SK-N-SH (cell line): Measurements from ENCODE around the gene RNF167.
"Not testable (repeated sequence)": the region's sequence is repeated elsewhere in the genome, so short reads cannot be mapped to it uniquely, and the experiment has no call there.

Experiments used
- CTCF ChIP-seq: fragments of 200-600 bp; sonication (generic); IDR thresholded peaks from 2 replicates; pipeline ENCODE4 v1.6.1; 2017; ENCODE audit warnings: antibody characterized with exemption, mild to moderate bottlenecking, moderate library complexity
- EP300 ChIP-seq, 2 experiments: IDR thresholded peaks; 2 replicates each; pipeline versions ENCODE4 v1.4.0 to v1.6.1; 2012; ENCODE audit warnings: borderline replicate concordance in 1 of 2, low read depth in 1 of 2, low read length in 1 of 2
- FOSL2 ChIP-seq: IDR thresholded peaks from 2 replicates; pipeline ENCODE4 v1.4.0; 2012; ENCODE audit warnings: low read depth, mild to moderate bottlenecking, moderate library complexity, borderline replicate concordance
- FOXM1 ChIP-seq: IDR thresholded peaks from 2 replicates; pipeline ENCODE4 v1.4.0; 2012; ENCODE audit warnings: low read depth, mild to moderate bottlenecking
- GABPA ChIP-seq: IDR thresholded peaks from 2 replicates; pipeline ENCODE4 v1.4.0; 2012; ENCODE audit warnings: low read depth, mild to moderate bottlenecking
- MAX ChIP-seq: IDR thresholded peaks from 2 replicates; pipeline ENCODE4 v1.4.0; 2012; ENCODE audit warnings: low read depth
- POLR2AphosphoS5 ChIP-seq: IDR thresholded peaks from 2 replicates; pipeline ENCODE4 v1.6.1; 2012; ENCODE audit warnings: low read depth, low read length
- REST ChIP-seq: IDR thresholded peaks from 2 replicates; pipeline ENCODE4 v1.6.1; 2012; ENCODE audit warnings: mild to moderate bottlenecking, low read depth, low read length, moderate library complexity
- RXRA ChIP-seq: IDR thresholded peaks from 2 replicates; pipeline ENCODE4 v1.4.0; 2012; ENCODE audit warnings: low read depth, mild to moderate bottlenecking, borderline replicate concordance
- USF1 ChIP-seq: IDR thresholded peaks from 2 replicates; pipeline ENCODE4 v1.4.0; 2012; ENCODE audit warnings: low read depth, borderline replicate concordance
- YY1 ChIP-seq: IDR thresholded peaks from 2 replicates; pipeline ENCODE4 v1.4.0; 2012; ENCODE audit warnings: low read depth, mild to moderate bottlenecking

GRCh38 chr17:4906642-4907041 lies 33.4 kb upstream of the RNF167 start:
- not testable (repeated sequence) for TF ChIP-seq GABPA; YY1; EP300 (IDR thresholded peaks at IDR 0.05; ENCODE audit: borderline replicate concordance in 1 of 2, low read depth in 1 of 2, low read length in 1 of 2); MAX; CTCF; RXRA; USF1; FOSL2; POLR2AphosphoS5; FOXM1; REST
